BJ (cell line): ENCODE measurements around the gene HSDL2. TPM values are rescaled to one million over a fixed set of nuclear protein-coding genes. Genes with fewer than 3 reads are reported as not detected.
"Not testable (repeated sequence)": the region's sequence is repeated elsewhere in the genome, so short reads cannot be mapped to it uniquely, and the experiment has no call there.

Source experiments
- CTCF ChIA-PET: fragments of 350-600 bp; formaldehyde crosslinking; extraction: SDS; loops from one replicate; lab custom pipeline; 2021; ENCODE audit warnings: antibody characterized with exemption, inconsistent platforms; lab: Yijun Ruan, JAX
- POLR2A ChIA-PET: fragments of 300-600 bp; sonication (Branson Sonifier 250); formaldehyde crosslinking; extraction: SDS; loops from one replicate; lab custom pipeline; 2021; ENCODE audit warnings: antibody characterized with exemption; lab: Charles Lee
- DNase-seq: peaks from one replicate; pipeline ENCODE4 v3.0.0-alpha.2; 2011; ENCODE audit warnings: low read depth
- H3K27me3 ChIP-seq: 2 replicates; pipeline ENCODE4 v1.6.0; 2011; ENCODE audit warnings: low read length; ENCODE audit not compliant: control insufficient read depth, insufficient read depth
- H3K36me3 ChIP-seq: 2 replicates; pipeline ENCODE4 v1.5.1; 2011; ENCODE audit warnings: low read length; ENCODE audit not compliant: control insufficient read depth, insufficient read depth
- H3K4me3 ChIP-seq: 2 replicates; pipeline ENCODE4 v1.5.1; 2011; ENCODE audit warnings: low read depth, mild to moderate bottlenecking, control low read depth, low read length
- polyA plus RNA-seq: library from polyadenylated mRNA; depleted of rRNA; stranded (reverse); fragments of >200 nt; gene quantifications from 2 replicates; pipeline ENCODE4 v1.2.3, GENCODE V29; 2011
- TF ChIP-seq, protein P1 (sequence below): IDR thresholded peaks from 2 replicates; pipeline ENCODE4 v1.5.1; 2011; ENCODE audit warnings: low read depth, mild to moderate bottlenecking, control low read depth, inconsistent platforms, low read length, moderate library complexity; ENCODE audit not compliant: insufficient read depth

Gene HSDL2
- polyA plus RNA-seq, 1 experiment, result 15.2 TPM

DNA sequence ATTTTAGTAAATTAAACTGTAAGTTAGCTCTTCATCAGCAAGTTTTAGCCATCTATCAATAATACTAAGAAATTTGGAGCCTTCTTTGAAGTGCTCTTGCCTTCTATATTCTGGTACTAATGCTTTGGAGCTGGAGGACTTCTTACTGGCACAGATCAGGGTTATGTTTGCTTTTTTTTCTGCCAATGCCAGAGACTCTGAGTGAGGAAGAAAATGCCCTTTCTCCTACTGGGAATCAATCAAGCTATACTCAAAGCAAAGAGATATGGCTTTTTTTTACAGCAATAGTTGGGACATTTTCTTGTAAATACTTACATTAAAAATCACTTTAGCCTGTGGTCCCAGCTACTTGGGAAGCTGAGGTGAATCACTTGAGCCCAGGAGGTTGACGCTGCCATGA is 4.3 kb downstream of the HSDL2 start:
- TF ChIP-seq, protein P1, sequence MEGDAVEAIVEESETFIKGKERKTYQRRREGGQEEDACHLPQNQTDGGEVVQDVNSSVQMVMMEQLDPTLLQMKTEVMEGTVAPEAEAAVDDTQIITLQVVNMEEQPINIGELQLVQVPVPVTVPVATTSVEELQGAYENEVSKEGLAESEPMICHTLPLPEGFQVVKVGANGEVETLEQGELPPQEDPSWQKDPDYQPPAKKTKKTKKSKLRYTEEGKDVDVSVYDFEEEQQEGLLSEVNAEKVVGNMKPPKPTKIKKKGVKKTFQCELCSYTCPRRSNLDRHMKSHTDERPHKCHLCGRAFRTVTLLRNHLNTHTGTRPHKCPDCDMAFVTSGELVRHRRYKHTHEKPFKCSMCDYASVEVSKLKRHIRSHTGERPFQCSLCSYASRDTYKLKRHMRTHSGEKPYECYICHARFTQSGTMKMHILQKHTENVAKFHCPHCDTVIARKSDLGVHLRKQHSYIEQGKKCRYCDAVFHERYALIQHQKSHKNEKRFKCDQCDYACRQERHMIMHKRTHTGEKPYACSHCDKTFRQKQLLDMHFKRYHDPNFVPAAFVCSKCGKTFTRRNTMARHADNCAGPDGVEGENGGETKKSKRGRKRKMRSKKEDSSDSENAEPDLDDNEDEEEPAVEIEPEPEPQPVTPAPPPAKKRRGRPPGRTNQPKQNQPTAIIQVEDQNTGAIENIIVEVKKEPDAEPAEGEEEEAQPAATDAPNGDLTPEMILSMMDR, result no peak

DNA sequence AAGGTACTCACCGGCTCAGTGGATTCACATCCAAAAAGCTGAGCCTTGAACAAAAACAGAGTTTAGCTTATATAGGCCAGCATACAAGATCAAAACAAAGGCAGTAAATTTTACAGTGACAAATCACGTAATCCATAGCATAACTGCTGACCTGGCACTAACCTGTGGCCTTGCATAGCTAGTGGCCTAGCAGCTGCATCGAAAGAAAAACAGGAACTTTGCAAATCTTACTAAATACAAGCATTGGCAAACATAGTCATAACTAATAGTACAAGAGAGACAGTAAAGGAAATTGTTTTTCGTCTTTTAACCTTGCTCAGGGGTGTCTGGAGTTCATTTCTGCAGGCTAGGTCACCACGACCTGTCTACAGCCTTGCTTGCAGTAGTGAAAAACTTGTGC is 4.8 kb downstream of the HSDL2 start:
- ChIA-PET CTCF (interaction anchor here (0.9 kb wide), 1 partner anchor 281 kb away, joined by 3 read pairs; no protein-coding TSS in a partner anchor), POLR2A (no interaction called here)
- no peak for DNase-seq
- no peaks in the 10 kb centered on the region for H3K36me3 ChIP-seq
- H3K27me3 ChIP-seq, result no peaks in the 10 kb centered on the region
- no peak overlapping the region for H3K4me3 ChIP-seq
- TF ChIP-seq, protein P1, result no peak

More for the DNA sequence above, 4.3 kb downstream of the HSDL2 start:
- no peaks in the 10 kb centered on the region for H3K27me3 ChIP-seq
- no peak overlapping the region for H3K4me3 ChIP-seq
- POLR2A ChIA-PET, result interaction anchor here (0.6 kb wide), 1 partner anchor 283 kb away, joined by 3 read pairs; no protein-coding TSS in a partner anchor
- H3K36me3 ChIP-seq, result no peaks in the 10 kb centered on the region
- CTCF ChIA-PET, result interaction anchor here (0.9 kb wide), 1 partner anchor 281 kb away, joined by 3 read pairs; no protein-coding TSS in a partner anchor
- no peak for DNase-seq

- no peaks in the 10 kb centered on the region; the same call in 1 of the 2 replicates for H3K36me3 ChIP-seq
- TF ChIP-seq, protein P1, result no peak
- CTCF ChIA-PET, result no interaction called here
- POLR2A ChIA-PET, result no interaction called here
- DNase-seq, result no peak
- H3K4me3 ChIP-seq, result no peak overlapping the region
- H3K27me3 ChIP-seq, result no peaks in the 10 kb centered on the region
Measured at GRCh38 chr9:112387115-112387514, 7.2 kb downstream of the HSDL2 start.

DNA sequence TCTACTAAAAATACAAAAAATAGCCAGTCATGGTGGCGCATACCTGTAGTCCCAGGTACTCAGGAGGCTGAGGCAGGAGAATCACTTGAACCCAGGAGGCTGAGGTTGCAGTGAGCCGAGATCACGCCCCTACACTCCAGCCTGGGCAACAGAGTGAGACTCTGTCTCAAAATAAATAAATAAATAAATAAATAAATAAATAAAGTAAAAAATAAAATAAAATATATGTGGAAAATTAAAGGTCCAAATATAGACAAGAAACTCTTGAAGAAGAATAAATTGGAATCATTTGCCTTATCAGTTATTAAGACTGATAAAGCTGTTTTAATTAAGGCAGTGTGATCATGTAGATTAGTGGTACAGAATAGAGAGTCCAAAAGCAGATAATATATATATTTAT is 10.0 kb downstream of the HSDL2 start:
- H3K27me3 ChIP-seq, H3K36me3 ChIP-seq, POLR2A ChIA-PET, DNase-seq, H3K4me3 ChIP-seq: not testable (repeated sequence)
- CTCF ChIA-PET, result interaction anchor here (1.2 kb wide), 1 partner anchor 155 kb away, joined by 3 read pairs; no protein-coding TSS in a partner anchor

- H3K36me3 ChIP-seq, H3K4me3 ChIP-seq, H3K27me3 ChIP-seq, POLR2A ChIA-PET, CTCF ChIA-PET, DNase-seq: not testable (repeated sequence)
Measured at GRCh38 chr9:112391936-112392560, 12.1 kb downstream of the HSDL2 start.

DNA sequence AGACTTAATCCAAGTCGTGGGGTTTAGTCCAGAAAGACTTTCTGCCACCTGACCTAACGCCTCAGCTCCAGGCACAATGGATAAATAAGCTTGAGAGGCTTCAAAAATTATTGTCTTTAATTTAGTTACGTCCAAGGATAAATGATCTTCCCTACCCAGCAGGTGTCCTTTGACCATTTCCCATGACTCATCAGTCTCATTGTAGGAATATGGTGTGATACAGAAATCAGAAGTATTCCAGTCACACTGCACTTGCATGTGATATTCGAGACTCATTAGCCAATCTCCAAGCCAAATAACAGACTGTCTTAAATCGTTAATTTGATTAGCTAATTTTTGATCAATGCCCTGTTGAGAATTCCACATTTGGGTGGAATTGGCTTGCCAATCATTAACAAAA is 13.2 kb downstream of the HSDL2 start:
- DNase-seq, H3K36me3 ChIP-seq, POLR2A ChIA-PET, H3K4me3 ChIP-seq, H3K27me3 ChIP-seq, CTCF ChIA-PET: not testable (repeated sequence)
